Parietal lobe (tissue), 2 donors: Measurements from ENCODE around the gene IL3. TPM values are rescaled to one million over a fixed set of nuclear protein-coding genes. Genes with fewer than 3 reads are reported as not detected.

Experiments
- small RNA-seq: library from RNA; depleted of rRNA; stranded (forward); fragments of <200 nt; gene quantifications from one replicate; pipeline ENCODE3, GENCODE V24; 2014; ENCODE audit warnings: low replicate concordance
- total RNA-seq: library from RNA; depleted of rRNA; stranded (reverse); fragments of >200 nt; gene quantifications from one replicate; pipeline ENCODE4 v1.2.3, GENCODE V29; 2014

The IL3 gene
- total RNA-seq = not detected

GRCh38 chr5:132060501-132061161 lies at the start of gene IL3:
IL3 (plus strand) TSS chr5:132060655; CDS start chr5:132060707, 52 bp downstream.

DNA sequence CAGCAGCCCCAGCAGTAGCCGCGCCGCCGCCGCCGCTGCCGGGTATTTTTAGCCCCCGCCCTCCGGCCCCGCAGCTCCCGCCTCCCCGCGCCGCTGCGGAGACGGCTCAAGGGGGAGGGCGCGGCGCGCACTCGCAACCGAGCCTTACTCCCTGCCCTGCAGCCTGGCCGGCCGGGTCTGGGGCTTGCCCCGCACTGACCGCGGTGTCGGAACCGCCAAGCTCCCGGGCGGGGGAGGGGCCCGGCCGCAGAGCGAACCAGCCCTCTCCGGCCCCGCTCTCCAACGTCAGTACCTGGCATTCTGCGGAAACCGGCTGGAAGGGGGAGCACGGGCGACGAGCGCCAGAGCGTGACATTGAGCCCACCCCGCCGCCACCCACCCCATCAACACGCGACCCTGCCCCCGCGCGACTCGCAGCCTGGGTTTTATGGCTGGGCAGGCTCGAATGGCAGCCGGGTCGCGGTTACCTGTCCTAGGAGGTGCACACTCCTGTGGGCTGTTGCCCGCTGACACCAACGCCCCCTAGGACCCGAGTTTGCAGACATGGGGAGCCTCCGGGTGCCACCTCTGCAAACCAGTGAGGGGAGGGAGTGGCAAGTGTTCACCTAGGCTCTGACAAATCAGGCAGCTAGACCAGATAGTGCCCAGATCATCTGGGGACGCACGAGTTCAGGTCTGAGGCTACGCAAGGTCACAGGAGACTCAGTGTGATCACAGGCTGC lies 48.7 kb upstream of the IL3 start, which contains the start of gene ACSL6:
TSS of gene ACSL6 (minus strand) at position 37 of the 722 bp plus-strand sequence. CDS start 105 bp downstream, outside the sequence.

DNA sequence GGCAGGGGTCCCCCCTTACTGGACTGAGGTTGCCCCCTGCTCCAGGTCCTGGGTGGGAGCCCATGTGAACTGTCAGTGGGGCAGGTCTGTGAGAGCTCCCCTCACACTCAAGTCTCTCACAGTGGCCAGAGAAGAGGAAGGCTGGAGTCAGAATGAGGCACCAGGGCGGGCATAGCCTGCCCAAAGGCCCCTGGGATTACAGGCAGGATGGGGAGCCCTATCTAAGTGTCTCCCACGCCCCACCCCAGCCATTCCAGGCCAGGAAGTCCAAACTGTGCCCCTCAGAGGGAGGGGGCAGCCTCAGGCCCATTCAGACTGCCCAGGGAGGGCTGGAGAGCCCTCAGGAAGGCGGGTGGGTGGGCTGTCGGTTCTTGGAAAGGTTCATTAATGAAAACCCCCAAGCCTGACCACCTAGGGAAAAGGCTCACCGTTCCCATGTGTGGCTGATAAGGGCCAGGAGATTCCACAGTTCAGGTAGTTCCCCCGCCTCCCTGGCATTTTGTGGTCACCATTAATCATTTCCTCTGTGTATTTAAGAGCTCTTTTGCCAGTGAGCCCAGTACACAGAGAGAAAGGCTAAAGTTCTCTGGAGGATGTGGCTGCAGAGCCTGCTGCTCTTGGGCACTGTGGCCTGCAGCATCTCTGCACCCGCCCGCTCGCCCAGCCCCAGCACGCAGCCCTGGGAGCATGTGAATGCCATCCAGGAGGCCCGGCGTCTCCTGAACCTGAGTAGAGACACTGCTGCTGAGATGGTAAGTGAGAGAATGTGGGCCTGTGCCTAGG lies 13.0 kb downstream of the IL3 start, which contains the start of gene CSF2:
TSS of gene CSF2 (plus strand) at position 559 of the 783 bp plus-strand sequence. CDS start at position 594, 35 bp downstream.

Small RNA genes within 50 kb of the gene (small RNA-seq; reads per million reads assigned to genes)
- gene RF00285 = not detected

Other genes starting within 250 kb of the IL3 start
- gene MEIKIN, start 115.0 kb upstream of the IL3 start, total RNA-seq = not detected
- gene ACSL6, start 49.0 kb upstream of the IL3 start, total RNA-seq = 69.5 TPM
- gene CSF2, start 13.1 kb downstream of the IL3 start, total RNA-seq = not detected
- gene P4HA2, start 167.2 kb downstream of the IL3 start, total RNA-seq = 21.3 TPM
- 4.4 TPM for gene PDLIM4, start 197.0 kb downstream of the IL3 start, total RNA-seq
- gene SLC22A4, start 233.7 kb downstream of the IL3 start, total RNA-seq = 1.6 TPM